Activated T-helper 2 cell treated with anti-CD3 and anti-CD28 coated beads, Interferon-gamma antibody, Interleukin-2, Interleukin-4, amounts not matched to agents 10 μg/mL and 5 μg/mL and 100 μg/mL, durations not matched to agents 14 hours and 24 hours and 36 hours (primary cell): ENCODE results near the gene SLC19A1. TPM values are rescaled to one million over a fixed set of nuclear protein-coding genes. Genes with fewer than 3 reads are reported as not detected.
"Not testable (repeated sequence)": the region's sequence is repeated elsewhere in the genome, so short reads cannot be mapped to it uniquely, and the experiment has no call there.

Experiments used
- DNase-seq: peaks from one replicate; pipeline ENCODE4 v3.0.0; 2021; ENCODE audit warnings: low spot score
- H3K27ac Mint-ChIP-seq: one replicate; pipeline ENCODE4 v1.8.0; 2021; ENCODE audit warnings: mixed read lengths
- H3K27me3 Mint-ChIP-seq: one replicate; pipeline ENCODE4 v1.8.0; 2021; ENCODE audit warnings: low read depth, mixed read lengths
- H3K36me3 Mint-ChIP-seq: one replicate; pipeline ENCODE4 v1.8.0; 2021; ENCODE audit warnings: low read depth, mixed read lengths
- H3K4me1 Mint-ChIP-seq: one replicate; pipeline ENCODE4 v1.8.0; 2021; ENCODE audit warnings: low read depth, mixed read lengths
- H3K4me3 Mint-ChIP-seq: one replicate; pipeline ENCODE4 v1.8.0; 2021; ENCODE audit warnings: low read depth, mild to moderate bottlenecking, moderate library complexity, mixed read lengths
- H3K9me3 Mint-ChIP-seq: one replicate; pipeline ENCODE4 v1.8.0; 2021; ENCODE audit warnings: mixed read lengths
- intact Hi-C: fragments of 100-400 bp; cut with micrococcal nuclease; formaldehyde crosslinking; loops from one replicate; pipeline ENCODE4 v1.15.1; 2023
- total RNA-seq: library from RNA; stranded (reverse); gene quantifications from 2 replicates; pipeline ENCODE4 v1.2.3, GENCODE V29; 2022

Gene SLC19A1
- total RNA-seq, 1 donor from 2014 or later = 68.1 TPM

DNA sequence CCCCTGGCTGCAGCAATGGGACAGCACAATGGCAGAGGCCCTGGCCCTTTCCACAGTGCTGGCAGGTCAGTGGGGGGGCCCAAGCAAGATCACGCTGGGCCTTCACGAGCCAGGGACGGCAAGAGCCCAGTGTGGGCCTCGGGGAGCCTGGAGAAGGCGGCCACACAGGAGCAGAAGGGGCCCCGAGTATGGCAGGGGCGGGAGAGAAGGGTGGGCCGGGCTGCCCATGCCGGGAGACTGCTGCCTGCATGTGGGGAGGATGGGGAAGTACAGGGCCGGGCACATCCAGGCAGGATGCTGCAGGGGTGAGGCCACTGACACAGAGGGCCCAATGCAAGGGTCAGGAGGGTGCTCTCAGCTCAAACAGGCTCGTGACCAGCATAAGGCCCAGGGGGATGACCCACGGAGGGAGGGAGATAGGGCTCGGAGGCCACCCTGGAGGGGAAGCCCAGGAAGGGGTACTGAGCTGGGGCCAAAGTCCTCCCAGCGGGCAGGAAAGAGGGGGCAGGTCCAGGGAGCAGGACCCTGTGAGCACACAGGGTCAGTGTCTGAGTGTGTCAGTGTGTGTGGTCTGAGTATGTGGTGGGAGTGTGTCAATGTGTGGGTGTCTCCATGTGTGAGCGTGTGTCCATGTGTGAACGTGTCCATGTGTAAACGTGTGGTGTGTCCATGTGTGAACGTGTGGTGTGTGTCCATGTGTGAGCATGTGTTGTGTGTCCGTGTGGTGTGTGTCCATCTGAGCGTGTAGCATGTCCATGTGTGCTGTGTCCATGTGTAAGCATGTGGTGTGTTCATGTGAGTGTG is 13.1 kb downstream of the SLC19A1 start:
- Mint-ChIP-seq H3K27ac (no peak overlapping the region), H3K36me3 (peaks cover 34% of the 10 kb centered on the region), H3K9me3 (no peaks in the 10 kb centered on the region), H3K27me3 (no peaks in the 10 kb centered on the region), H3K4me3 (no peak overlapping the region), H3K4me1 (peaks cover 6% of the 10 kb centered on the region)
- DNase-seq = no peak
- intact Hi-C loops = no loop called here

DNA sequence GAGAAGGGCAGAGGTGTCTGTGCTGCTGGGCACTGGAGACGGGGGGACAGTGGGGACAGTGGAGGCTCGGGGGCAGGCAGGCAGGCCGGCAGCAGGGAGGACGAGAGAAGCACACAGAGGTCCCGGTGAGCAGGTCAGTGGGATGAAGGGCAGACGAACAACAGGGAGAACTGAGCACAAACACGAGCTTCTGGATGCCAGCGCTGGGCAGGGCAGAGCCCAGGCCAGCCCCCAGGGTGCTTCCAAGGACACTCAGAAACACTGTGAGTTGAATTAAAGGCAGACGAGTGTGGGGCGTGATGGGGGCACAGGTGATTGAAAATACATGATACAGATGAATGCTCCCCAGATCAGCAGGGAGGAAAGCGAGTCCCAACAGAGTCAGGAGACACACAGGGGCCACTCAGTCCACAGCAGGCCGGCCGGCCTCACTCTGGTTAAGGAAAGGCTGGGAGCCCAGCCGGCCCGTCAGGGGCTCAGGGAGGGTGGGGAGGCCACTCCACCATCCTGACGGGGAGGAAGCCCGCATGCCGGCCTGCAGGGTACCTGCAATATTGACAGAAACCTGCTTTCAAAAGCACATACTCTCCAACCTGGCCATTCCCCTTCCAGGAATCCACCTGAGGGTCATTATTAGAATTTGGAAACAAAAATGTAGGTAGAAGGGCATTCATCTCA is 14.1 kb downstream of the SLC19A1 start:
- H3K27ac Mint-ChIP-seq = no peak overlapping the region

DNA sequence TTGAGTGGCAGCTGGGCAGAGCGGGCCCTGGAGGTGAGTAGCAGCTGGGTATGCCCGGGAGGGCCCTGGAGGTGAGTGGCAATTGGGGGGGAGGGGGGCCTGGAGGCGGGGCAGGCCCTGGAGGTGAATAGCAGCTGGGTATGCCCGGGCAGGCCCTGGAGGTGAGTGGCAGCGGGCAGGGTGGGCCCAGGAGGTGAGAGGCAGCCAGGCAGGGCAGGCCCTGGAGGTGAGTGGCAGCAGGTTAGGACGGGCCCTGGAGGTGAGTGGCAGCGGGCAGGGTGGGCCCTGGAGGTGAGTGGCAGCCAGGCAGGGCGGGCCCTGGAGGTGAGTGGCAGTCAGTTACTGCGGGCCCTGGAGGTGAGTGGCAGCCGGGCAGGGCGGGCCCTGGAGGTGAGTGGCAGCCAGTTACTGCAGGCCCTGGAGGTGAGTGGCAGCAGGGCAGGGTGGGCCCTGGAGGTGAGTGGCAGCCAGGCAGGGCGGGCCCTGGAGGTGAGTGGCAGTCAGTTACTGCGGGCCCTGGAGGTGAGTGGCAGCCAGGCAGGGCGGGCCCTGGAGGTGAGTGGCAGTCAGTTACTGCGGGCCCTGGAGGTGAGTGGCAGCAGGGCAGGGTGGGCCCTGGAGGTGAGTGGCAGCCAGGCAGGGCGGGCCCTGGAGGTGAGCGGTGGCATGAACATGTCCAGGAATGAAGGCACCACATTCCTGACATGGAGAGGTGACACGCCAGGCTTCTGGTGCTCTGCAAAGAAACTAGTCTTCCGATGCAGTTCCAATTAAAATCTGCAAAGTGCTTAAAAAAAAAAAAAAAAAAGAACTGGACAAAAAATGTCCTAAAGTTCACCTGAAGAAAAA is 14.9 kb downstream of the SLC19A1 start:
- H3K9me3 Mint-ChIP-seq, H3K4me3 Mint-ChIP-seq, H3K27me3 Mint-ChIP-seq, intact Hi-C loops, H3K27ac Mint-ChIP-seq, DNase-seq, H3K4me1 Mint-ChIP-seq: not testable (repeated sequence)
- H3K36me3 Mint-ChIP-seq = peaks cover 40% of the 10 kb centered on the region

More for the DNA sequence above, 14.1 kb downstream of the SLC19A1 start:
- H3K9me3 Mint-ChIP-seq = no peaks in the 10 kb centered on the region
- H3K4me3 Mint-ChIP-seq = no peak overlapping the region
- peaks cover 36% of the 10 kb centered on the region for H3K36me3 Mint-ChIP-seq
- peaks cover 6% of the 10 kb centered on the region for H3K4me1 Mint-ChIP-seq
- H3K27me3 Mint-ChIP-seq = no peaks in the 10 kb centered on the region
- intact Hi-C loops = no loop called here
- DNase-seq = no peak

DNA sequence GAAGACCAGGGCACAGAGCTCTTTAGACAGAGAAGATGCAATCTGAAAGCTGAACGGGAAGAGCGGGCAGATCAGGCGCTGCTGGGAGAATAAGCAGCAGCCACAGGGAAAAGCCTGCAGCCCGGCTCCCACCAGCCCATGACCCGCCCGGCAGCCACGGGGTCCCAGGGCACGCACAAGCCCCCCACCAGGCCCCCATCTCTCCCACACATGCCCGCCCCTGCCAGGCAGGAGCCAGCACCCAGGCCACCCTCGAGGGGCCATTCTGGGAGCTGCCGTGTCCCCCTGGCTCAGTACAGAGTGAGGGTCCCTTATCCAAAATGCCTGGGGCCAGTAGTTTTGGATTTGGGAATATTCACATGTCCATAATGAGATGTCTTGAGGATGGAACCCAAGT is 16.3 kb downstream of the SLC19A1 start:
- intact Hi-C loops = no loop called here
- no peak for DNase-seq
- Mint-ChIP-seq H3K4me3 (no peak overlapping the region), H3K9me3 (peaks cover 18% of the 10 kb centered on the region), H3K4me1 (no peaks in the 10 kb centered on the region), H3K36me3 (peaks cover 51% of the 10 kb centered on the region), H3K27me3 (no peaks in the 10 kb centered on the region), H3K27ac (no peak overlapping the region)

DNA sequence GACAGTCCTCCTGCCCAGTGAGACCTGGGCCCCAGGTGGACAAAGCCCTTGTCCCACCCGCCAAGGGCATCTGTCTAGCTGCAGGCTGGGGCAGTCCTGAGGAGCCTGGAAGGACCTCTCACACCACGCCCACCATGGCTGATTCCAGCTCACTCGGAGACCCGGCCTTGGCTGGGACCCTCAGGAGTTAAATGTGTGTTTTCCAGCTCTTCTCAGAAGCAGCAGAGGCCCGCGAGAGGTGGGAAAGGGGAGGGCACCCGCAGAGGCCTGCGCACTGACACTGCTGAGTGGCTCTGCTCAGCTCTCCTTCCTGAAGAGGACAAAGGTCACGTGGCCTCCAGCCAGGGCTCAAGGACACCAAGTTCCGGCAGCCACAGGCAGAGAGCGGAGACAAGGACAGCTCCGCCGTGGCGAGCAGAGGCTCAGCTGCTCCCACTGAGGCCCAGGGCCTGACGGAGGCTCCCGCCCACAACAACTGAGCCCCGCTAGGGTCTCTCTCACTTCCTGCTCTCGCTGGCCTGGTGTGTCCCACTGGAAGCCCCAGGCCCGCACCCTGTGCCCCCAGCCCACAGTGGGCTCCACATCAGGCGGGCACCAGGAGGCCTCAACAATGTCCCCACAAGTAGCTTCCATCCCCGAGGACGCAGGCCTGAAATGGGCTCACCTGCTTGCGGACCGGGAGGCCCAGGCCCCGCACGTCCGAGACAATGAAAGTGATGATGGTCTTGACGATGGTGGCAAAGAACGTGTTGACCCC is 16.9 kb downstream of the SLC19A1 start:
- Mint-ChIP-seq H3K27ac (no peak overlapping the region), H3K27me3 (no peaks in the 10 kb centered on the region), H3K36me3 (peaks cover 57% of the 10 kb centered on the region), H3K4me3 (no peak overlapping the region), H3K4me1 (no peaks in the 10 kb centered on the region), H3K9me3 (peaks cover 23% of the 10 kb centered on the region)
- intact Hi-C loops = no loop called here
- no peak for DNase-seq

DNA sequence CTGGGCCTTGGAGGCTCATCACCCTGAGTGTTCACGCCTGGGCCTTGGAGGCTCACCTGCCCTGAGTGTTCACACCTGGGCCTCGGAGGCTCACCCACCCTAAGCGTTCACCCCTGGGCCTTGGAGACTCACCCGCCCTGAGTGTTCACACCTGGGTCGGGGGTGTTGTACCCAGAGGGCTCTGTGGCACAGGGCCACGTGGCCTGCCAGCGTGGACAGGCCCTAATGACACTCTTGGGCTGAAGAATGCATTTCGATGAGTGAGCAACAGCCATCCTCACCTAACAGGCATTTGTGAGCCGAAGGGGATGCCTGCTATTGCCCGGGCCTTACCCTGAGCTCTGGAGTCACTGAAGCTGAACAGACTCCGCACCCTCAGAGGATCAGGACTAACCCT is 17.5 kb downstream of the SLC19A1 start:
- no peak overlapping the region for H3K27ac Mint-ChIP-seq
- intact Hi-C loops = no loop called here
- H3K27me3 Mint-ChIP-seq = no peaks in the 10 kb centered on the region
- H3K36me3 Mint-ChIP-seq = peaks cover 63% of the 10 kb centered on the region
- no peak overlapping the region for H3K4me3 Mint-ChIP-seq
- no peak for DNase-seq
- H3K9me3 Mint-ChIP-seq = peaks cover 29% of the 10 kb centered on the region
- H3K4me1 Mint-ChIP-seq = no peaks in the 10 kb centered on the region

DNA sequence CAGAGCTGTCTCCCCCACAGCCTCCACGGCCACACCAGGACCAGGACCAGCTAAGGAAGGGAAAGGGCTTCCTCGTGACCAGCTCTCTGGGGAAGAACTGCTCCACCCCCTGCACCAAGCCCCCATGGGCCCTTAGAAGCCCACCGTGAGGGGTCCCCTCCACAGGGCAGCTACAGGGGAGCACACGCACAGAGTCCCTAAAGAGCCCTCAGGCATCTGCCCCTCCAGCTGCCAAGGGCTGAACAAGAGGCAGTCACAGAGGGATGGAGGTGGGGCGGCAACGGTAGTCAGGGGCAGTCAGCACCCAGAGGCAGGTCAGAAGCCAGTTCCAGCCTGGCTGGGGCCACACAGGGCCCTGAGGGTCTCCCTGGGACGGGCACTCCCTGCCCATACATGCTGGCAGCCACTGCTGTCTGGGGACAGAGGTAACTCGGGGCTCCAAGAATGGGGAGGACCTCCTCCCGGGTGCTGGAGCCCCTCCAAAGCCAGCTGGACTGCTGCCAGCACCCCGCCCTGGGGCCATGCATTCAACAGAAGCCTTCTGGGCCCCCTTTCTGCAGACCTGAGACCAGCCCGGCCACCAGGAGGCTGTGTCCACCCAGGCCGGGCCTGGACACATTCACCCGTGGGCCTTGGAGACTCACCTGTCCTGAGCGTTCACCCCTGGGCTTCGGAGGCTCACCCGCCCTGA is 18.7 kb downstream of the SLC19A1 start:
- H3K4me1 Mint-ChIP-seq = peaks cover 2% of the 10 kb centered on the region
- H3K27ac Mint-ChIP-seq = no peak overlapping the region
- intact Hi-C loops = no loop called here
- peaks cover 71% of the 10 kb centered on the region for H3K36me3 Mint-ChIP-seq
- H3K9me3 Mint-ChIP-seq = peaks cover 41% of the 10 kb centered on the region
- DNase-seq = no peak
- no peak overlapping the region for H3K4me3 Mint-ChIP-seq
- H3K27me3 Mint-ChIP-seq = no peaks in the 10 kb centered on the region

DNA sequence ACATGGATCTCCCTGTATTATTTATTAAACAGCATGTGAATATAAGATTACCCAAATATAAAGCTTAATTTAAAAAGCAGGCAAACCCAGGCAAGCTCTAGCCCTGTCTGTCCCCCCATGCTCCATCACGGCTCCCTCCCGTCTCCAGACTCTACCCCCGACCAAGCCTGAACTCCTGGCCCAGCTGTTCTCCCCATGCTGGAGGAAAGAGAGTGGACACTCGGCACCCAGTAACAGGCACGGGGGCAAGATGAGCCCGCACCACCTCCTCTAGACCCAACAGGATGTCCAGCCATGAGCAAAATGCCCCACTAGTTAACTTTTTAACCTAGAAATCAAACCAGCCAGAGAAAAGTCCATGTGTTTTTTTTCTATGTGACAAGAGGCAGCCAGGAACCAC is 19.3 kb downstream of the SLC19A1 start:
- no peak for DNase-seq
- Mint-ChIP-seq H3K4me3 (no peak overlapping the region), H3K36me3 (peaks cover 71% of the 10 kb centered on the region), H3K27me3 (no peaks in the 10 kb centered on the region), H3K27ac (no peak overlapping the region), H3K9me3 (peaks cover 47% of the 10 kb centered on the region), H3K4me1 (peaks cover 7% of the 10 kb centered on the region)
- intact Hi-C loops = no loop called here

DNA sequence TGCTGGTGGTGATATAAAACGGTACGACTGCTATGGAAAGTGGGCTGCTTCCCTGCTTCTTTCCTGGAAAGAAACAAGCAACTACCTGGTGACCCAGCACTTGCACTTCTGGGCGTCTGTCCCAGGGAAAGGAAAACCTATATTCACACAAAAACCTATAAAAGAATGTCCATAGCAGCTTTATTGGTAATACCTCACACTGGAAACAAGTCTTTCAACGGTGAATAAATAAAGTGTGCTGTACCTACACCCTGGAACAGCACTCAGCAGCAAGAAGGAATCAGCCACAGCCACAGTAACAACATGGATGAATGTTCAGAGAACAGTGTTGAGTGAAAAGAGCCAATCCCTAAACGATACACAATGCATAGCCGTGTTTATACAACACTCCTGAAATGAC is 19.9 kb downstream of the SLC19A1 start:
- no peak overlapping the region for H3K4me3 Mint-ChIP-seq
- peaks cover 74% of the 10 kb centered on the region for H3K36me3 Mint-ChIP-seq
- H3K9me3 Mint-ChIP-seq = peaks cover 50% of the 10 kb centered on the region
- H3K4me1 Mint-ChIP-seq = peaks cover 12% of the 10 kb centered on the region
- no peak overlapping the region for H3K27ac Mint-ChIP-seq
- intact Hi-C loops = no loop called here
- no peak for DNase-seq
- no peaks in the 10 kb centered on the region for H3K27me3 Mint-ChIP-seq

DNA sequence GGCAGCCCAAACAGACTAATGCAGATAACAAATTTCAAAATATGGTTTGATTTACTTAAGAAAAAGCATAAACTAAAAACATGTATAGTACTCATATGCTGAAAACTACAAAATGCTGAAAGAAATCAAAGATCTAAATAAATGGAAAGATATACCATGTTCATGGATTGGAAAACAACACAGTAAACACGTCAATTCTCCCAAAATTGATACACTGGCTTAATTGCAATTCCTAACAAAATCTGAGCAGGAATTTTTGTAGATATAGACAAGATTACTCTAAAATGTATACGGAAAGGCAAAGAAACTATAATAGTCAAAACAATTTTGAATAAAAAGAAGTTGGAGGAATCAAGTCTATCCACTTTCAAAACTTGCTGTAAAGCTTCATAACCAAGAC is 21.0 kb downstream of the SLC19A1 start:
- no peak for DNase-seq
- Mint-ChIP-seq H3K27me3 (no peaks in the 10 kb centered on the region), H3K36me3 (peaks cover 80% of the 10 kb centered on the region), H3K4me1 (peaks cover 14% of the 10 kb centered on the region), H3K4me3 (no peak overlapping the region), H3K9me3 (peaks cover 50% of the 10 kb centered on the region), H3K27ac (no peak overlapping the region)
- intact Hi-C loops = no loop called here

DNA sequence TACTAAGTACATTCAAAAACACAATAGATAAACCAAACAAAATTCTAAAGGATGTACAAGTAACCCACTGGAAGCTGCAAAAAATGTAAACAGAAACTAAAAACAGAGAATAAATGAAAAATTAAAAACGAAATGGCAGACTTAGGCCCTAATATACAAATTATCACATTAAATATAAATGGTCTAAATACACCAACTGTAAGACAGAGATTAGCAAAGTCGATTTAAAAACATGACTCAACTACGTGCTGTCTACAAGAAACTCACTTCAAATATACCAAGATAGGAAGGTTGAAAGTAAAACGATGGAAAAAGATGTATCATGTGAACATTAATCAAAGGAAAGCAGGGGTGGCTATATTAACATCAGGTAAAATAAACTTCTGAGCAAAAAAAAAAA is 23.1 kb downstream of the SLC19A1 start:
- H3K27me3 Mint-ChIP-seq = no peaks in the 10 kb centered on the region
- H3K36me3 Mint-ChIP-seq = peaks cover 80% of the 10 kb centered on the region
- no peak overlapping the region for H3K4me3 Mint-ChIP-seq
- peaks cover 14% of the 10 kb centered on the region for H3K4me1 Mint-ChIP-seq
- intact Hi-C loops = no loop called here
- no peak overlapping the region for H3K27ac Mint-ChIP-seq
- H3K9me3 Mint-ChIP-seq = peaks cover 50% of the 10 kb centered on the region
- DNase-seq = no peak

DNA sequence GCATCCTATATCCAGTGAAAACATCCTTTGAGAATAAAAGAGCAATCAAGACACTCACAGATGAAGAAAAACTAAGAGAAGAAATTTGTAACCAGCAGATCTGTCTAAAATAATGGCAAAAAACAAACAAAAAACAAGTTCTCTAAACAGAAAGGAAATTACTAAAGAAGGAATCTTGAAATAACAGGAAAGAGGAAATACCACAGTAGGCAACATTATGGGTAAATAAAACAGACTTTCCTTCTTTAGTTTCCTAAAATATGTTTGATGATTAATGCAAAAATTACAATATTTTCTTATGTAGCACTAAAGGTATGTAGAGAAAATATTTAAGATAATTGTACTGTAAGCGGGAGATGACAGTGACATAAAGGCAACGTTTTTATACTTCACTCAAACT is 23.5 kb downstream of the SLC19A1 start:
- Mint-ChIP-seq H3K9me3 (peaks cover 50% of the 10 kb centered on the region), H3K27me3 (no peaks in the 10 kb centered on the region), H3K27ac (no peak overlapping the region), H3K36me3 (peaks cover 84% of the 10 kb centered on the region), H3K4me3 (no peak overlapping the region), H3K4me1 (peaks cover 14% of the 10 kb centered on the region)
- DNase-seq = no peak
- intact Hi-C loops = no loop called here
